Large intestine (tissue), 3 donors: ENCODE measurements around the gene ACACB. TPM values are rescaled to one million over a fixed set of nuclear protein-coding genes. Genes with fewer than 3 reads are reported as not detected.

Experiments used
- DNase-seq, 2 donors: peaks; one replicate each; pipeline versions ENCODE4 v3.0.0 to v3.0.0-alpha.2; 2013
- H3K27ac ChIP-seq: one replicate; pipeline ENCODE4 v1.5.1; 2013; ENCODE audit warnings: low read length
- H3K27me3 ChIP-seq: 2 replicates; pipeline ENCODE4 v1.6.1; 2013; ENCODE audit warnings: low read length; ENCODE audit not compliant: control insufficient read depth, insufficient read depth
- H3K36me3 ChIP-seq: 2 replicates; pipeline ENCODE4 v1.6.1; 2013; ENCODE audit warnings: low read length; ENCODE audit not compliant: control insufficient read depth, insufficient read depth
- H3K4me1 ChIP-seq: one replicate; pipeline ENCODE4 v1.6.1; 2013; ENCODE audit warnings: low read length; ENCODE audit not compliant: control insufficient read depth, insufficient read depth
- H3K4me3 ChIP-seq: one replicate; pipeline ENCODE4 v1.5.1; 2013; ENCODE audit warnings: low read length
- H3K9me3 ChIP-seq: one replicate; pipeline ENCODE4 v1.6.1; 2013; ENCODE audit warnings: mild to moderate bottlenecking, low read depth, low read length, moderate library complexity; ENCODE audit not compliant: control insufficient read depth
- WGBS: methylation state at CpG from one replicate; pipeline ENCODE4 v1.1.5; 2013; ENCODE audit warnings: low lambda C conversion rate; ENCODE audit not compliant: insufficient coverage; 5-methylcytosine and 5-hydroxymethylcytosine counted together
- polyA plus RNA-seq: library from polyadenylated mRNA; unstranded; fragments of 120-200 nt; gene quantifications from one replicate; pipeline ENCODE4 v1.2.1, GENCODE V29; 2013

The ACACB gene
- polyA plus RNA-seq, 1 donor: 11.9 TPM

- DNase-seq: no peak
These were observed 6.5 kb upstream of the ACACB start for GRCh38 chr12:109109746-109110350.

GRCh38 chr12:109110988-109111495 is 5.3 kb upstream of the ACACB start:
- Histone ChIP-seq H3K4me1 (peaks cover 23% of the 10 kb centered on the region), H3K27me3 (no peaks in the 10 kb centered on the region), H3K4me3 (peak overlapping the region; percentile 81), H3K27ac (peak overlapping the region; percentile 96), H3K9me3 (no peaks in the 10 kb centered on the region), H3K36me3 (peaks cover 18% of the 10 kb centered on the region)
- peak; percentile 90 to 93 for DNase-seq
- no CpG with 5 or more reads among the region's 28 CpGs for WGBS

More at GRCh38 chr12:109109746-109110350, 6.5 kb upstream of the ACACB start:
- H3K36me3 ChIP-seq: peaks cover 30% of the 10 kb centered on the region
- no peak overlapping the region for H3K27ac ChIP-seq
- no peak overlapping the region for H3K4me3 ChIP-seq
- H3K27me3 ChIP-seq: no peaks in the 10 kb centered on the region
- WGBS: no CpG with 5 or more reads among the region's 6 CpGs
- H3K4me1 ChIP-seq: peaks cover 11% of the 10 kb centered on the region
- no peaks in the 10 kb centered on the region for H3K9me3 ChIP-seq

- 91% methylated on average over 6 of the region's 11 CpGs for WGBS
- H3K4me1 ChIP-seq: peaks cover 37% of the 10 kb centered on the region
- H3K9me3 ChIP-seq: no peaks in the 10 kb centered on the region
- DNase-seq: no peak
- H3K27ac ChIP-seq: no peak overlapping the region
- H3K36me3 ChIP-seq: peaks cover 11% of the 10 kb centered on the region
- no peaks in the 10 kb centered on the region for H3K27me3 ChIP-seq
- H3K4me3 ChIP-seq: no peak overlapping the region
These were observed 3.5 kb upstream of the ACACB start for GRCh38 chr12:109112720-109113465.

- Histone ChIP-seq H3K9me3 (no peaks in the 10 kb centered on the region), H3K36me3 (peaks cover 5% of the 10 kb centered on the region), H3K27me3 (no peaks in the 10 kb centered on the region), H3K4me1 (peaks cover 37% of the 10 kb centered on the region), H3K27ac (peak overlapping the region; percentile 37), H3K4me3 (no peak overlapping the region)
- WGBS: no CpG with 5 or more reads among the region's 5 CpGs
- no peak for DNase-seq
These were observed 2.6 kb upstream of the ACACB start for GRCh38 chr12:109113661-109114321.

GRCh38 chr12:109114644-109115043 is 1.7 kb upstream of the ACACB start:
- 80% methylated on average over 1 of the region's 2 CpGs for WGBS
- H3K36me3 ChIP-seq: peaks cover 5% of the 10 kb centered on the region
- peak overlapping the region; percentile 93 for H3K27ac ChIP-seq
- H3K9me3 ChIP-seq: no peaks in the 10 kb centered on the region
- no peak for DNase-seq
- no peaks in the 10 kb centered on the region for H3K27me3 ChIP-seq
- H3K4me1 ChIP-seq: peaks cover 37% of the 10 kb centered on the region
- H3K4me3 ChIP-seq: no peak overlapping the region

GRCh38 chr12:109115404-109115757 is 1.0 kb upstream of the ACACB start:
- no peaks in the 10 kb centered on the region for H3K36me3 ChIP-seq
- peak overlapping the region; percentile 93 for H3K27ac ChIP-seq
- WGBS: no CpG with 5 or more reads among the region's 3 CpGs
- H3K4me3 ChIP-seq: no peak overlapping the region
- no peaks in the 10 kb centered on the region for H3K9me3 ChIP-seq
- H3K27me3 ChIP-seq: no peaks in the 10 kb centered on the region
- peak in 1 of 2 donors; percentile 62 for DNase-seq
- peaks cover 37% of the 10 kb centered on the region for H3K4me1 ChIP-seq

GRCh38 chr12:109116611-109116949 is 193 bp downstream of the ACACB start:
- no peaks in the 10 kb centered on the region for H3K27me3 ChIP-seq
- H3K4me3 ChIP-seq: no peak overlapping the region
- H3K4me1 ChIP-seq: peaks cover 37% of the 10 kb centered on the region
- WGBS: 80% methylated on average over 1 of the region's 12 CpGs
- H3K27ac ChIP-seq: peak overlapping the region; percentile 93
- no peaks in the 10 kb centered on the region for H3K9me3 ChIP-seq
- H3K36me3 ChIP-seq: peaks cover 1% of the 10 kb centered on the region
- DNase-seq: no peak

- Histone ChIP-seq H3K27ac (no peak overlapping the region), H3K36me3 (peaks cover 5% of the 10 kb centered on the region), H3K4me3 (no peak overlapping the region), H3K4me1 (peaks cover 23% of the 10 kb centered on the region), H3K9me3 (no peaks in the 10 kb centered on the region), H3K27me3 (no peaks in the 10 kb centered on the region)
- DNase-seq: no peak
- WGBS: no CpG with 5 or more reads among the region's 2 CpGs
These were observed 3.7 kb downstream of the ACACB start for GRCh38 chr12:109120095-109120494.

- H3K9me3 ChIP-seq: no peaks in the 10 kb centered on the region
- H3K4me3 ChIP-seq: no peak overlapping the region
- peaks cover 19% of the 10 kb centered on the region for H3K4me1 ChIP-seq
- H3K27ac ChIP-seq: no peak overlapping the region
- peaks cover 5% of the 10 kb centered on the region for H3K36me3 ChIP-seq
- DNase-seq: no peak
- no CpG with 5 or more reads among the region's 4 CpGs for WGBS
- H3K27me3 ChIP-seq: no peaks in the 10 kb centered on the region
These were observed 4.2 kb downstream of the ACACB start for GRCh38 chr12:109120557-109120956.

GRCh38 chr12:109121346-109121880 is 5.0 kb downstream of the ACACB start:
- H3K4me1 ChIP-seq: peaks cover 12% of the 10 kb centered on the region
- no peaks in the 10 kb centered on the region for H3K27me3 ChIP-seq
- H3K9me3 ChIP-seq: no peaks in the 10 kb centered on the region
- H3K36me3 ChIP-seq: peaks cover 5% of the 10 kb centered on the region
- no CpG with 5 or more reads among the region's 3 CpGs for WGBS
- DNase-seq: no peak
- no peak overlapping the region for H3K27ac ChIP-seq
- H3K4me3 ChIP-seq: no peak overlapping the region
